Measurements from ENCODE around the gene HRH1. TPM values are rescaled to one million over a fixed set of nuclear protein-coding genes. Genes with fewer than 3 reads are reported as not detected.

HRH1 gene
- polyA plus RNA-seq, 1 donor (not counting 4 experiments of a cell fraction or from before 2014, with no cell fraction given): 13.9 TPM

DNA sequence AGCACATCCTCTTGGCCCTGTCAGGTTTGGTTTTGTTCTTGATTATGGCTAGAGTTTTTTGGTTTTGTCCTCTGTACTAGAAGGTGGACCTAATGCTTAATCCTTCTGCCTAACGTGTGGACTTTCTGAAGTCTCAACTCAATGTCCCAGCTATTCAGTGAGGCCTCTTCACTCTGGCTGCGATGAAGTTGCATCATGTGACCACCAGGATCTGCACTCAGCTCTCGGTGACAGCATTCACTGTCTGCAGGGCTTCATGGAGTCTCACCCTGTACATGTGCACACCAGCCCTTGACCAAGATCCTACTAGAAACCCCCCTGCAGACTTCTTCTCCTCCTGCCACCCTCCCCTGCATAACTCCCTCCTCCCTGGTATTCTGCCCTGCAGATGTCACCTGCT is 38.7 kb upstream of the HRH1 start:
- no peak overlapping the region for H2AFZ ChIP-seq (ENCODE audit: control insufficient read depth, low read length)
- TF ChIP-seq, protein P1, sequence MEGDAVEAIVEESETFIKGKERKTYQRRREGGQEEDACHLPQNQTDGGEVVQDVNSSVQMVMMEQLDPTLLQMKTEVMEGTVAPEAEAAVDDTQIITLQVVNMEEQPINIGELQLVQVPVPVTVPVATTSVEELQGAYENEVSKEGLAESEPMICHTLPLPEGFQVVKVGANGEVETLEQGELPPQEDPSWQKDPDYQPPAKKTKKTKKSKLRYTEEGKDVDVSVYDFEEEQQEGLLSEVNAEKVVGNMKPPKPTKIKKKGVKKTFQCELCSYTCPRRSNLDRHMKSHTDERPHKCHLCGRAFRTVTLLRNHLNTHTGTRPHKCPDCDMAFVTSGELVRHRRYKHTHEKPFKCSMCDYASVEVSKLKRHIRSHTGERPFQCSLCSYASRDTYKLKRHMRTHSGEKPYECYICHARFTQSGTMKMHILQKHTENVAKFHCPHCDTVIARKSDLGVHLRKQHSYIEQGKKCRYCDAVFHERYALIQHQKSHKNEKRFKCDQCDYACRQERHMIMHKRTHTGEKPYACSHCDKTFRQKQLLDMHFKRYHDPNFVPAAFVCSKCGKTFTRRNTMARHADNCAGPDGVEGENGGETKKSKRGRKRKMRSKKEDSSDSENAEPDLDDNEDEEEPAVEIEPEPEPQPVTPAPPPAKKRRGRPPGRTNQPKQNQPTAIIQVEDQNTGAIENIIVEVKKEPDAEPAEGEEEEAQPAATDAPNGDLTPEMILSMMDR (optimal IDR thresholded peaks at IDR 0.05 in 1 of 3, IDR thresholded peaks at IDR 0.05 in 1 of 3, conservative IDR thresholded peaks at IDR 0.05 in 1 of 3; ENCODE audit: extremely low read depth in 1 of 3, insufficient read depth in 2 of 3, low read length in 3 of 3): no peak
- TF ChIP-seq EZH2 (IDR thresholded peaks at IDR 0.05; ENCODE audit: low read length): no peak
- no peaks in the 10 kb centered on the region for H3K9me1 ChIP-seq (ENCODE audit: control insufficient read depth, extremely low read depth, insufficient read depth, low read length)
- dilution Hi-C loops (cut with MboI; ENCODE audit: extremely low pct_ligation_motif_present, low sequenced_read_pairs): no loop called here
- H3K27ac ChIP-seq (ENCODE audit: control insufficient read depth, insufficient read depth, low read length): no peak overlapping the region
- no peaks in the 10 kb centered on the region for H3K79me2 ChIP-seq (ENCODE audit: control insufficient read depth, insufficient read depth, low read length)
- H4K20me1 ChIP-seq (ENCODE audit: control insufficient read depth, extremely low read depth, insufficient read depth, low read length): no peaks in the 10 kb centered on the region
- H3K4me3 ChIP-seq (ENCODE audit: control insufficient read depth in 2 of 3, extremely low read depth in 1 of 3, insufficient read depth in 2 of 3, low read depth in 1 of 3, low read length in 3 of 3): no peak overlapping the region
- H3K9ac ChIP-seq (ENCODE audit: control insufficient read depth, extremely low read depth, insufficient read depth, low read length): no peak overlapping the region
- no peaks in the 10 kb centered on the region for H3K27me3 ChIP-seq (ENCODE audit: control insufficient read depth, extremely low read depth, insufficient read depth, low read length)
- no peaks in the 10 kb centered on the region for H3K9me3 ChIP-seq (ENCODE audit: control insufficient read depth, low read depth, low read length)
- no peak overlapping the region for H3K4me2 ChIP-seq (ENCODE audit: control insufficient read depth, extremely low read depth, insufficient read depth, low read depth, low read length)
- DNase-seq (ENCODE audit: low read depth, low spot score) (no peak), FAIRE-seq (no peak)
- H3K4me1 ChIP-seq (ENCODE audit: control insufficient read depth, extremely low read depth, insufficient read depth, low read length): no peaks in the 10 kb centered on the region
- no peaks in the 10 kb centered on the region for H3K36me3 ChIP-seq (ENCODE audit: control insufficient read depth in 2 of 2, extremely low read depth in 1 of 2, insufficient read depth in 2 of 2, low read length in 2 of 2)

DNA sequence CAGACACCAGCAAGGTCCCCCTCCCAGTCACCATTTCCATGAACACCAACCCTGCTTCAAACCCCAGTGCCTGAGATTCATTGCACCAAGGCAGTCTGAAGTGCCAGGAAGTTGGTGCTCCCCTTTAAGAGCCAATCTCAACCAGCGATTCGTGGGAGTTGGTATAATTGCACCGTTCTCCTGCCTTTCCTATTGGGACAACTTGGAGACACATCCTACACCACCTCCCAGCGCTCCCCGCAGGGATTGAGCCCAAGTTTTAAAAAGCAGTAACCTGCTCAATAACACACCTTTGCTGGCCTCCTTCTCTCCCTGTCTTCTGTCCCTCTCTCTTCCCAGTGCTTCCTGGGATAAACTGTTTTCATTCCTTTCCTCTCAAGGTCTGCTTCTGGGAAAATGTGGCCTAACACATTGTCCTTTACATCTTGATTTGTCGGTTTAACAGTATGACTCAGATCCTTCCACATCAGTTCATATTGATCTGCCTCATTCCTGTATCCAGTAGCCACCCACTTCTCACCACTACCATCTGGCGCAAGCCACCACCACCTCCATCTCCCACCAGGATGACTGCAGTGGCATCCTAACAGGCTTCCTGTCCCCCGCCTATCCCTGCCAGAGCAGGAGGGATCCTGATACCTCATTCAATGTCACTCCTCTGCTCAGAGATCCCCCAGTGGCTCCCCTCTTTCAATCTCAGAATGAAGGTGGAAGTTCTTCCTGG is 37.8 kb upstream of the HRH1 start:
- dilution Hi-C loops (cut with MboI; ENCODE audit: extremely low pct_ligation_motif_present, low sequenced_read_pairs): no loop called here
- FAIRE-seq: no peak

More for the DNA sequence above, 37.8 kb upstream of the HRH1 start:
- Histone ChIP-seq H3K4me3 (ENCODE audit: control insufficient read depth in 2 of 3, extremely low read depth in 1 of 3, insufficient read depth in 2 of 3, low read depth in 1 of 3, low read length in 3 of 3) (no peak overlapping the region), H3K27ac (ENCODE audit: control insufficient read depth, insufficient read depth, low read length) (no peak overlapping the region), H4K20me1 (ENCODE audit: control insufficient read depth, extremely low read depth, insufficient read depth, low read length) (no peaks in the 10 kb centered on the region), H3K9me3 (ENCODE audit: control insufficient read depth, low read depth, low read length) (no peaks in the 10 kb centered on the region), H2AFZ (ENCODE audit: control insufficient read depth, low read length) (no peak overlapping the region), H3K36me3 (ENCODE audit: control insufficient read depth in 2 of 2, extremely low read depth in 1 of 2, insufficient read depth in 2 of 2, low read length in 2 of 2) (no peaks in the 10 kb centered on the region), H3K4me2 (ENCODE audit: control insufficient read depth, extremely low read depth, insufficient read depth, low read depth, low read length) (no peak overlapping the region), H3K27me3 (ENCODE audit: control insufficient read depth, extremely low read depth, insufficient read depth, low read length) (no peaks in the 10 kb centered on the region), H3K9me1 (ENCODE audit: control insufficient read depth, extremely low read depth, insufficient read depth, low read length) (no peaks in the 10 kb centered on the region), H3K79me2 (ENCODE audit: control insufficient read depth, insufficient read depth, low read length) (no peaks in the 10 kb centered on the region), H3K9ac (ENCODE audit: control insufficient read depth, extremely low read depth, insufficient read depth, low read length) (no peak overlapping the region), H3K4me1 (ENCODE audit: control insufficient read depth, extremely low read depth, insufficient read depth, low read length) (no peaks in the 10 kb centered on the region)
- TF ChIP-seq, protein P1 (optimal IDR thresholded peaks at IDR 0.05 in 1 of 3, IDR thresholded peaks at IDR 0.05 in 1 of 3, conservative IDR thresholded peaks at IDR 0.05 in 1 of 3; ENCODE audit: extremely low read depth in 1 of 3, insufficient read depth in 2 of 3, low read length in 3 of 3): no peak
- TF ChIP-seq EZH2 (IDR thresholded peaks at IDR 0.05; ENCODE audit: low read length): no peak
- DNase-seq (ENCODE audit: low read depth, low spot score): no peak

All from keratinocyte (primary cell).